DOHH2 (cell line): ENCODE measurements around the gene VSIG2.

ENCODE experiments used
- CTCF ChIP-seq: fragments of 200-600 bp; sonication (generic); IDR thresholded peaks from one replicate; pipeline ENCODE4 v1.5.1; 2014; ENCODE audit warnings: antibody characterized with exemption, mild to moderate bottlenecking, low read depth, low read length; ENCODE audit not compliant: poor library complexity, severe bottlenecking
- EZH2phosphoT487 ChIP-seq: fragments of 200-600 bp; sonication (generic); IDR thresholded peaks from 2 replicates; pipeline ENCODE4 v1.6.1; 2017; ENCODE audit warnings: borderline replicate concordance, mild to moderate bottlenecking, antibody characterized with exemption, low read length, moderate library complexity, mixed read lengths

- TF ChIP-seq CTCF (no peak), EZH2phosphoT487 (no peak)
These were observed 4.0 kb downstream of the VSIG2 start for GRCh38 chr11:124748100-124748418.
